Endothelial cell (in vitro differentiated cells): ENCODE measurements around the gene MNX1. TPM values are rescaled to one million over a fixed set of nuclear protein-coding genes. Genes with fewer than 3 reads are reported as not detected.

ENCODE experiments used
- DNase-seq: peaks from one replicate; pipeline ENCODE4 v3.0.0; 2021; ENCODE audit warnings: low spot score
- H3K27ac Mint-ChIP-seq: one replicate; pipeline ENCODE4 v1.8.0; 2021; ENCODE audit warnings: mixed read lengths, inconsistent platforms; ENCODE audit not compliant: unreplicated experiment
- H3K27me3 Mint-ChIP-seq: one replicate; pipeline ENCODE4 v1.8.0; 2021; ENCODE audit warnings: mild to moderate bottlenecking, moderate library complexity, mixed read lengths, inconsistent platforms; ENCODE audit not compliant: unreplicated experiment
- H3K36me3 Mint-ChIP-seq: one replicate; pipeline ENCODE4 v1.8.0; 2021; ENCODE audit warnings: mild to moderate bottlenecking, low read depth, mixed read lengths, inconsistent platforms; ENCODE audit not compliant: unreplicated experiment
- H3K4me1 Mint-ChIP-seq: one replicate; pipeline ENCODE4 v1.8.0; 2021; ENCODE audit warnings: mild to moderate bottlenecking, mixed read lengths, inconsistent platforms; ENCODE audit not compliant: unreplicated experiment
- H3K4me3 Mint-ChIP-seq: one replicate; pipeline ENCODE4 v1.8.0; 2021; ENCODE audit warnings: mild to moderate bottlenecking, mixed read lengths, inconsistent platforms; ENCODE audit not compliant: unreplicated experiment
- H3K9me3 Mint-ChIP-seq: one replicate; pipeline ENCODE4 v1.8.0; 2021; ENCODE audit warnings: mixed read lengths, inconsistent platforms; ENCODE audit not compliant: unreplicated experiment
- total RNA-seq: library from RNA; stranded (reverse); fragmentation: NEBNext Ultra II Directional; extraction: Animal tissue kit (Norgen Biotek cat#: 25700); gene quantifications from one replicate; pipeline ENCODE4 v1.2.1, GENCODE V29; 2021; ENCODE audit not compliant: unreplicated experiment
- TF ChIP-seq, protein P1 (sequence below): fragments of 200-600 bp; sonication (generic); IDR thresholded peaks from one replicate; pipeline ENCODE4 v1.5.0; 2021; ENCODE audit warnings: antibody characterized with exemption; ENCODE audit not compliant: unreplicated experiment

The MNX1 gene
- total RNA-seq, 1 donor from 2014 or later, result 3.8 TPM

GRCh38 chr7:157033483-157034473 lies 23.3 kb upstream of the MNX1 start:
- Mint-ChIP-seq H3K27ac (no peak overlapping the region), H3K4me1 (no peaks in the 10 kb centered on the region), H3K36me3 (peaks cover 5% of the 10 kb centered on the region), H3K9me3 (peaks cover 7% of the 10 kb centered on the region), H3K27me3 (peaks cover 7% of the 10 kb centered on the region), H3K4me3 (no peak overlapping the region)
- DNase-seq, result no peak
- TF ChIP-seq, protein P1, sequence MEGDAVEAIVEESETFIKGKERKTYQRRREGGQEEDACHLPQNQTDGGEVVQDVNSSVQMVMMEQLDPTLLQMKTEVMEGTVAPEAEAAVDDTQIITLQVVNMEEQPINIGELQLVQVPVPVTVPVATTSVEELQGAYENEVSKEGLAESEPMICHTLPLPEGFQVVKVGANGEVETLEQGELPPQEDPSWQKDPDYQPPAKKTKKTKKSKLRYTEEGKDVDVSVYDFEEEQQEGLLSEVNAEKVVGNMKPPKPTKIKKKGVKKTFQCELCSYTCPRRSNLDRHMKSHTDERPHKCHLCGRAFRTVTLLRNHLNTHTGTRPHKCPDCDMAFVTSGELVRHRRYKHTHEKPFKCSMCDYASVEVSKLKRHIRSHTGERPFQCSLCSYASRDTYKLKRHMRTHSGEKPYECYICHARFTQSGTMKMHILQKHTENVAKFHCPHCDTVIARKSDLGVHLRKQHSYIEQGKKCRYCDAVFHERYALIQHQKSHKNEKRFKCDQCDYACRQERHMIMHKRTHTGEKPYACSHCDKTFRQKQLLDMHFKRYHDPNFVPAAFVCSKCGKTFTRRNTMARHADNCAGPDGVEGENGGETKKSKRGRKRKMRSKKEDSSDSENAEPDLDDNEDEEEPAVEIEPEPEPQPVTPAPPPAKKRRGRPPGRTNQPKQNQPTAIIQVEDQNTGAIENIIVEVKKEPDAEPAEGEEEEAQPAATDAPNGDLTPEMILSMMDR, result no peak

DNA sequence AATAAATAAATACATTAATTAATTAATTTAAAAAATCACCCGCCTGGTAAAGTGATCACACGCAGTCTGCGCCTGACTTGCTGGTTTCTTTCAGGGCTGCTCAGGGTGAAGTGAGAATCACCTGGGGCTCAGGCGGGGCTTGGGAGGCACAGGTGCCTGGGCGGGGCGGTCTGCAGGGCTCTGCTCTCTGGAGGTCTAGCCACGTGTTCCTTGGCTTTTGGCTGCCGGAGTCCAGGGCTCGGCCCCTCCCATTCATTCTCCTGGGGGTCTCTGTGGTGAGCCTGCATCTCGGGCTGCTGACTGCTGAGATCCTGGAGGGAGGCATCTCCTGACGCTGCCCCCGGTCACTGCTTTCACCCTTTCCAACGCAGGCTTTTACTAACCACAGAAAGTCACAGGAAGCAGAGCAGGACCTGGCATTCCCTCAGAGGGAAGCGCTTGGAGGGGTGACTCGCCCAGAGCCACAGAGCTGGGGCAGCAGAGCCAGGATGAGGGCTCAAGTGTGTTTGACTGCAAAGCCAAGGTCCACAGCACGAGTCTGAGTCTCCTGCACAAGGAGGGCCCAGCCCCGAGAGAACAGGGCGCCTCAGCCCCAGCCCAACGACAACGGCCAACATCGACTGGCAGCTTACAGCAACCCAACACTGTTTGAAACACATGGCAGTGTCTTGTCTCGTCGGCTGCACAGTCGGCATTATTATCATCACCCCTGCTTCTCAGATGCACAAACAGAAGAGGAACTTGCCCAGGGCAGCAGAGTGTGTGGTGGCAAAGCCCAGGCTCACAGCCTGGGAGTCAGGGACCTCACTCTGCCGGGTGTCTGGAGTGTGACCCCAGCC lies 22.4 kb upstream of the MNX1 start:
- peaks cover 7% of the 10 kb centered on the region for H3K9me3 Mint-ChIP-seq
- H3K4me1 Mint-ChIP-seq, result no peaks in the 10 kb centered on the region
- TF ChIP-seq, protein P1, result no peak
- peaks cover 5% of the 10 kb centered on the region for H3K36me3 Mint-ChIP-seq
- no peak overlapping the region for H3K27ac Mint-ChIP-seq
- H3K27me3 Mint-ChIP-seq, result peaks cover 7% of the 10 kb centered on the region
- no peak overlapping the region for H3K4me3 Mint-ChIP-seq
- no peak for DNase-seq

- no peak for DNase-seq
- peaks cover 7% of the 10 kb centered on the region for H3K27me3 Mint-ChIP-seq
- TF ChIP-seq, protein P1, result no peak
- H3K9me3 Mint-ChIP-seq, result peaks cover 7% of the 10 kb centered on the region
- peaks cover 5% of the 10 kb centered on the region for H3K36me3 Mint-ChIP-seq
- no peak overlapping the region for H3K27ac Mint-ChIP-seq
- no peak overlapping the region for H3K4me3 Mint-ChIP-seq
- no peaks in the 10 kb centered on the region for H3K4me1 Mint-ChIP-seq
These were observed 21.7 kb upstream of the MNX1 start for GRCh38 chr7:157032128-157032527.

DNA sequence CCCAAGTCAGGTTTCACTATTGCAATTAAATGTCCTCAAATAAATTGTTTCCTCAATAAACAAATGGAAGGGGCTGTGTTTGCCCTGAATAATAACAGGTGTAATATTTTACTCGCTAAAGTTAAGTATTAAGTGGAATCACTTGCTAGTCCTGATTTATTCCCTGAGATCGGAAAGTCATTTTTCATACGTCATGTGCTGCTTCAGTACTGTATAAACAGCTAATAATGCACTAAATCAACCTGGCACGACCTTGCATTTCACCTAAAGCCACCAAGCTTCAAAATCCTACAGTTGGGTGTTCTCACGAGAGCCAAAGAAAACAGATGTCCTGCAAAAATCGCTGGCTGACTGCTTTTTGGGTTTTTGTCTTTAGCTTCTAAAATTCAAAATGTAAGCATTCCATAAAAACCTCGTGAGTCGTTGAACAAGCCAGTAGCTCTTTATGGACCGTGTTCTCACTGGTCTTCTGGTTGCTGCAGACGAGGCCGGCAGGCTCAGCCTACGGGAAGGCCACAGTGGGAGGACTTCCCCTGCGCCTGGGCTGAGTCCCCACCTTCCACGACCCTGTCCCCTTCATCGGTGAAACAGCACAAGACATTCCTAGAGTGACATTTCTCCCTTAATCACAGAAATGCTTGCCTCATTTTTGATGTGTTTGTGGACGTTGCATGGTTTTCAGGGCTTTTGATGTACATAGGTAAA lies 17.9 kb upstream of the MNX1 start:
- no peaks in the 10 kb centered on the region for H3K9me3 Mint-ChIP-seq
- H3K27me3 Mint-ChIP-seq, result peaks cover 9% of the 10 kb centered on the region
- TF ChIP-seq, protein P1, result no peak
- H3K27ac Mint-ChIP-seq, result no peak overlapping the region
- H3K4me3 Mint-ChIP-seq, result no peak overlapping the region
- H3K36me3 Mint-ChIP-seq, result no peaks in the 10 kb centered on the region
- no peaks in the 10 kb centered on the region for H3K4me1 Mint-ChIP-seq
- no peak for DNase-seq
